ENCODE results near the gene PHF14. TPM values are rescaled to one million over a fixed set of nuclear protein-coding genes. Genes with fewer than 3 reads are reported as not detected.

PHF14 gene
- total RNA-seq, 1 experiment from 2014 or later: 50.8 TPM

GRCh38 chr7:11182736-11183135 is 209.1 kb downstream of the PHF14 start:
- peaks cover 37 to 41% of the 10 kb centered on the region in 2 experiments for H3K9me3 Mint-ChIP-seq
- H2AK5ac ChIP-seq (ENCODE audit: insufficient read length, low read length): no peak overlapping the region
- no peak for DNase-seq
- no peak overlapping the region for H2BK120ac ChIP-seq (ENCODE audit: low read depth, low read length, poor library complexity, severe bottlenecking)
- H3K18ac ChIP-seq (ENCODE audit: insufficient read length, low read depth, low read length): no peak overlapping the region
- H3K4me2 ChIP-seq (ENCODE audit: insufficient read depth, insufficient read length, low read length): no peak overlapping the region
- H3T11ph ChIP-seq (ENCODE audit: low read length): no peak overlapping the region
- TF ChIP-seq CTCF (conservative IDR thresholded peaks at IDR 0.05): no peak
- no peak overlapping the region for H3K4me3 Mint-ChIP-seq
- no peaks in the 10 kb centered on the region for H3K79me2 ChIP-seq (ENCODE audit: insufficient read depth, low read length)
- no CpG with 5 or more reads among the region's 1 CpG for WGBS (ENCODE audit: extremely low coverage, insufficient read length, low lambda C conversion rate)
- no peak overlapping the region for H3K56ac ChIP-seq (ENCODE audit: insufficient read length, low read depth, low read length)
- H2BK5ac ChIP-seq (ENCODE audit: insufficient read length, low read length): no peak overlapping the region
- H4K20me1 ChIP-seq (ENCODE audit: control insufficient read depth, insufficient read depth, insufficient read length): no peaks in the 10 kb centered on the region
- no peak overlapping the region for H3K27ac ChIP-seq (ENCODE audit: insufficient read length, low read depth, low read length)
- H3K27me3 ChIP-seq (ENCODE audit: insufficient read depth, low read length): peaks cover 28% of the 10 kb centered on the region
- no peaks in the 10 kb centered on the region for H3K4me1 ChIP-seq (ENCODE audit: insufficient read depth, low read length)
- no peak overlapping the region for H3K9ac ChIP-seq (ENCODE audit: extremely low read depth, insufficient read length, low read length)
- H3K9me3 ChIP-seq (ENCODE audit: control insufficient read depth, low read depth, low read length): no peaks in the 10 kb centered on the region
- H3K14ac ChIP-seq (ENCODE audit: insufficient read depth, low read length): no peak overlapping the region
- no peak overlapping the region for H2BK20ac ChIP-seq (ENCODE audit: low read depth, low read length, poor library complexity, severe bottlenecking)
- H2AFZ ChIP-seq (ENCODE audit: low read length): no peak overlapping the region
- H3K27me3 Mint-ChIP-seq (ENCODE audit: low read depth): peaks cover 81% of the 10 kb centered on the region
- H3K23me2 ChIP-seq (ENCODE audit: insufficient read length, low read depth, low read length, poor library complexity, severe bottlenecking): no peaks in the 10 kb centered on the region
- no peak overlapping the region for H3K27ac Mint-ChIP-seq
- no peak overlapping the region for H4K91ac ChIP-seq (ENCODE audit: insufficient read length, low read depth, low read length)
- no peak overlapping the region for H2BK12ac ChIP-seq (ENCODE audit: insufficient read length, low read depth, low read length)
- peaks cover 10 to 13% of the 10 kb centered on the region in 2 experiments for H3K4me1 Mint-ChIP-seq
- no peaks in the 10 kb centered on the region for H3K79me1 ChIP-seq (ENCODE audit: insufficient read depth, low read depth, low read length, poor library complexity, severe bottlenecking)
- no peak overlapping the region for H3K4ac ChIP-seq (ENCODE audit: low read depth, low read length)
- H4K8ac ChIP-seq (replicated peaks; ENCODE audit: insufficient read length, low read depth, low read length): no peak overlapping the region
- H3K36me3 Mint-ChIP-seq (ENCODE audit: insufficient read depth in 1 of 3, low read depth in 3 of 3): peaks cover 2 to 22% (median 14%) of the 10 kb centered on the region in 3 experiments; a peak in 6 of 7 replicates
- no peak overlapping the region for H2BK15ac ChIP-seq (ENCODE audit: low read depth, low read length)
- H3K23ac ChIP-seq (ENCODE audit: insufficient read length, low read depth, low read length): no peak overlapping the region
- no peak overlapping the region for H4K5ac ChIP-seq (ENCODE audit: insufficient read length, low read depth, low read length)

All from H9 (cell line).